ENCODE results near the gene FSIP1. TPM values are rescaled to one million over a fixed set of nuclear protein-coding genes. Genes with fewer than 3 reads are reported as not detected.

Gene FSIP1
- total and polyA plus RNA-seq, 12 donors, result 0.15 to 4.4 (median 0.89) TPM

GRCh38 chr15:39823634-39824033 is 41.0 kb upstream of the FSIP1 start:
- Histone ChIP-seq H3K27me3 (no peaks in the 10 kb centered on the region), H3K4me3 (no peak overlapping the region), H3K9me3 (no peaks in the 10 kb centered on the region), H3K4me1 (no peaks in the 10 kb centered on the region), H3K36me3 (no peaks in the 10 kb centered on the region), H3K27ac (no peak overlapping the region)
- DNase-seq (no peak), ATAC-seq (no peak)
- intact Hi-C loops (cut with DNase I), result no loop called here
- no peak for TF ChIP-seq CTCF (IDR thresholded peaks at IDR 0.05)
- 84 to 88% methylated on average over 2 of the region's 2 CpGs for WGBS, 2 donors

- H3K27ac ChIP-seq, result peak overlapping the region in 4 of 10 donors; percentile 22 to 56 (median 26)
- 43 to 46% methylated on average over 3 of the region's 3 CpGs for WGBS, 2 donors
- no peaks in the 10 kb centered on the region for H3K9me3 ChIP-seq
Measured at GRCh38 chr15:39820050-39820602, 37.5 kb upstream of the FSIP1 start.

GRCh38 chr15:39819533-39819932 is 36.9 kb upstream of the FSIP1 start:
- H3K4me1 ChIP-seq, result peaks cover 0 to 8% (median 0%) of the 10 kb centered on the region in 9 donors
- peak overlapping the region in 2 of 10 donors; percentile 30 to 56 for H3K27ac ChIP-seq
- 68 to 77% methylated on average over 3 of the region's 3 CpGs for WGBS, 2 donors
- no peaks in the 10 kb centered on the region for H3K27me3 ChIP-seq
- TF ChIP-seq CTCF (IDR thresholded peaks at IDR 0.05), result no peak
- DNase-seq (no peak), ATAC-seq (peak in 4 of 8 donors; percentile 49 to 53 (median 51))
- H3K36me3 ChIP-seq, result no peaks in the 10 kb centered on the region
- H3K9me3 ChIP-seq, result no peaks in the 10 kb centered on the region
- intact Hi-C loops (cut with DNase I), result no loop called here
- H3K4me3 ChIP-seq, result no peak overlapping the region

More at GRCh38 chr15:39820050-39820602, 37.5 kb upstream of the FSIP1 start:
- no peak overlapping the region for H3K4me3 ChIP-seq
- DNase-seq, result no peak
- intact Hi-C loops (cut with DNase I), result no loop called here
- no peaks in the 10 kb centered on the region for H3K36me3 ChIP-seq
- ATAC-seq, result peak in 2 of 8 donors; percentile 7 to 45
- no peaks in the 10 kb centered on the region for H3K27me3 ChIP-seq
- no peak for TF ChIP-seq CTCF (IDR thresholded peaks at IDR 0.05)
- H3K4me1 ChIP-seq, result peaks cover 0 to 8% (median 0%) of the 10 kb centered on the region in 9 donors

GRCh38 chr15:39817892-39818291 is 35.3 kb upstream of the FSIP1 start:
- H3K27ac ChIP-seq, result no peak overlapping the region
- ATAC-seq (no peak), DNase-seq (no peak)
- H3K4me3 ChIP-seq, result no peak overlapping the region
- H3K4me1 ChIP-seq, result peaks cover 0 to 8% (median 0%) of the 10 kb centered on the region in 9 donors
- no peaks in the 10 kb centered on the region for H3K9me3 ChIP-seq
- TF ChIP-seq CTCF (IDR thresholded peaks at IDR 0.05), result no peak
- H3K36me3 ChIP-seq, result no peaks in the 10 kb centered on the region
- intact Hi-C loops (cut with DNase I), result no loop called here
- no peaks in the 10 kb centered on the region for H3K27me3 ChIP-seq

All from heart right ventricle (tissue), 16 donors.